GM23338 (cell line): ENCODE data around the gene EPHA6. TPM values are rescaled to one million over a fixed set of nuclear protein-coding genes. Genes with fewer than 3 reads are reported as not detected.

Experiments used
- ATAC-seq: fragments of 200-7000 bp; cut with Tn5 transposase; 3 replicates; pipeline ENCODE4 v1.9.1; 2020
- DNase-seq: peaks from one replicate; pipeline ENCODE4 v3.0.0-alpha.2; 2015; ENCODE audit warnings: low spot score
- H2AFZ ChIP-seq: fragments of 200-600 bp; sonication (generic); 2 replicates; pipeline ENCODE4 v1.8.0; 2016; ENCODE audit warnings: antibody characterized with exemption, mild to moderate bottlenecking, moderate library complexity
- H3F3A ChIP-seq: fragments of 200-600 bp; sonication (generic); replicated peaks from 2 replicates; pipeline ENCODE4 v1.8.0; 2017; ENCODE audit warnings: antibody characterized with exemption, mixed run types, low read depth
- H3K27ac ChIP-seq: fragments of 200-600 bp; sonication (generic); 2 replicates; pipeline ENCODE4 v1.6.1; 2016; ENCODE audit warnings: low read depth
- H3K27me3 ChIP-seq: fragments of 200-600 bp; sonication (generic); 2 replicates; pipeline ENCODE4 v1.8.0; 2016; ENCODE audit warnings: mild to moderate bottlenecking, mixed run types, moderate library complexity; ENCODE audit not compliant: insufficient read depth
- H3K36me3 ChIP-seq: fragments of 200-600 bp; sonication (generic); 2 replicates; pipeline ENCODE4 v1.8.0; 2016; ENCODE audit warnings: mild to moderate bottlenecking; ENCODE audit not compliant: insufficient read depth
- H3K4me1 ChIP-seq: fragments of 200-600 bp; sonication (generic); 2 replicates; pipeline ENCODE4 v1.8.0; 2016; ENCODE audit warnings: mild to moderate bottlenecking, moderate library complexity; ENCODE audit not compliant: insufficient read depth
- H3K4me2 ChIP-seq: fragments of 200-600 bp; sonication (generic); 2 replicates; pipeline ENCODE4 v1.7.1; 2017; ENCODE audit warnings: mixed run types
- H3K4me3 ChIP-seq: fragments of 200-600 bp; sonication (generic); 2 replicates; pipeline ENCODE4 v1.6.1; 2016; ENCODE audit warnings: mixed run types
- H3K79me2 ChIP-seq: fragments of 200-600 bp; sonication (generic); replicated peaks from 2 replicates; pipeline ENCODE4 v1.8.0; 2017; ENCODE audit warnings: mild to moderate bottlenecking; ENCODE audit not compliant: insufficient read depth
- H3K9me2 ChIP-seq: fragments of 200-600 bp; sonication (generic); 2 replicates; pipeline ENCODE4 v1.8.0; 2017; ENCODE audit not compliant: insufficient read depth
- H4K20me1 ChIP-seq: fragments of 200-600 bp; sonication (generic); replicated peaks from 2 replicates; pipeline ENCODE4 v1.8.0; 2017; ENCODE audit warnings: mild to moderate bottlenecking; ENCODE audit not compliant: insufficient read depth
- H3K27ac Mint-ChIP-seq: 2 replicates; pipeline ENCODE4 v1.8.0; 2020; ENCODE audit warnings: inconsistent platforms, mild to moderate bottlenecking, moderate library complexity, mixed read lengths
- H3K27me3 Mint-ChIP-seq: 3 replicates; pipeline ENCODE4 v1.8.0; 2022; ENCODE audit warnings: low read depth, mild to moderate bottlenecking, moderate library complexity, mixed read lengths, inconsistent platforms; ENCODE audit not compliant: insufficient read depth, poor library complexity
- H3K36me3 Mint-ChIP-seq: 3 replicates; pipeline ENCODE4 v1.8.0; 2021; ENCODE audit warnings: low read depth, mild to moderate bottlenecking, inconsistent platforms, moderate library complexity, mixed read lengths
- H3K4me1 Mint-ChIP-seq: 3 replicates; pipeline ENCODE4 v1.8.0; 2020; ENCODE audit warnings: mild to moderate bottlenecking, inconsistent platforms, mixed read lengths
- H3K4me3 Mint-ChIP-seq: 3 replicates; pipeline ENCODE4 v1.8.0; 2021; ENCODE audit warnings: moderate library complexity, mild to moderate bottlenecking, inconsistent platforms, mixed read lengths
- H3K9me3 Mint-ChIP-seq: 3 replicates; pipeline ENCODE4 v1.8.0; 2020; ENCODE audit warnings: moderate library complexity, mild to moderate bottlenecking, inconsistent platforms, mixed read lengths
- CREB1 ChIP-seq: fragments of 250-450 bp; sonication (Bioruptor Pico); IDR thresholded peaks from 2 replicates; pipeline ENCODE4 v1.5.0; 2020; ENCODE audit warnings: low read depth, mild to moderate bottlenecking, moderate library complexity
- EZH2 ChIP-seq: fragments of 200-600 bp; sonication (generic); IDR thresholded peaks from one replicate; pipeline ENCODE4 v1.8.0; 2017; ENCODE audit warnings: antibody characterized with exemption, mild to moderate bottlenecking, low read depth; ENCODE audit not compliant: unreplicated experiment
- EZH2phosphoT487 ChIP-seq: fragments of 200-600 bp; sonication (generic); IDR thresholded peaks from one replicate; pipeline ENCODE4 v1.8.1; 2018; ENCODE audit warnings: antibody characterized with exemption; ENCODE audit not compliant: unreplicated experiment
- JUNB ChIP-seq: IDR thresholded peaks from one replicate; pipeline ENCODE4 v1.6.1; 2016; ENCODE audit warnings: antibody characterized with exemption; ENCODE audit not compliant: unreplicated experiment
- NANOG ChIP-seq: IDR thresholded peaks from 2 replicates; pipeline ENCODE4 v1.6.1; 2016; ENCODE audit warnings: antibody characterized with exemption, borderline replicate concordance
- POLR2AphosphoS5 ChIP-seq: IDR thresholded peaks from 2 replicates; pipeline ENCODE4 v1.6.1; 2016; ENCODE audit warnings: antibody characterized with exemption, low read depth
- STAT1 ChIP-seq: IDR thresholded peaks from one replicate; pipeline ENCODE4 v1.6.1; 2016; ENCODE audit warnings: antibody characterized with exemption; ENCODE audit not compliant: unreplicated experiment
- ZNF114 ChIP-seq: fragments of 250-450 bp; sonication (Bioruptor Pico); IDR thresholded peaks from 2 replicates; pipeline ENCODE4 v1.5.0; 2020; ENCODE audit warnings: mild to moderate bottlenecking, moderate library complexity
- ZNF331 ChIP-seq: fragments of 250-450 bp; sonication (Bioruptor Pico); IDR thresholded peaks from 2 replicates; pipeline ENCODE4 v1.5.0; 2020; ENCODE audit warnings: low read depth, mild to moderate bottlenecking, moderate library complexity
- polyA plus RNA-seq: library from polyadenylated mRNA; unstranded; fragments of >200 nt; fragmentation: Nextera tagmentation; extraction: Ambion mirVana; gene quantifications from 2 replicates; pipeline ENCODE4 v1.2.1, GENCODE V29; 2016
- total RNA-seq: library from RNA; depleted of rRNA; stranded (reverse); fragments of >200 nt; shearing (Covaris generic); gene quantifications from 2 replicates; pipeline ENCODE4 v1.2.3, GENCODE V29; 2014
- TF ChIP-seq, protein P1 (sequence below), 2 experiments: fragments of 200-600 bp in 1 of 2; sonication (generic) in 1 of 2; conservative IDR thresholded peaks; 2 replicates each; pipeline versions ENCODE4 v1.5.1 to v1.6.1; 2016 to 2017; ENCODE audit warnings: antibody characterized with exemption in 2 of 2, low read depth in 2 of 2, mild to moderate bottlenecking in 2 of 2, moderate library complexity in 1 of 2
- TF ChIP-seq, protein P2 (sequence below): IDR thresholded peaks from one replicate; pipeline ENCODE4 v1.6.1; 2018; ENCODE audit warnings: antibody characterized with exemption; ENCODE audit not compliant: unreplicated experiment
- TF ChIP-seq, protein P3 (sequence below): IDR thresholded peaks from 2 replicates; pipeline ENCODE4 v1.6.1; 2016; ENCODE audit warnings: antibody characterized with exemption

Gene EPHA6
- total and polyA plus RNA-seq, 2 experiments from 2014 or later = 0.37 to 2.6 TPM

DNA sequence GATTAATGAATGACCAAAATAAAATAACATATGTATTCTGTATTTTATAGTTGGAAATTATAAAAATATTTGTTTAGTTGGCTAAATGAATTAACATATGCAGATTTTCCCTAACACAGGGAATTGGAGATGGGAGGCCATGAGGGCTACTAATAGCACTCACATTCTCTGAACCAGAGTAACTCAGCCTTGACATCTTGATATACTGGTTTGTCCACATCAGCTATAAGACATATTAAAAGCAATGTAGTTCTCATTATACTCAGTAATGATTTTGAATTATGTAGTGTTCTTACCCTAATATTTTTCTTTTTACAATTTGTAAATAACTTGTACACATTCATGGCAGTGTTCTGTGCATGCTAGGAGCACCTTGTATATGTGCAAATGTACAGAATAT, 255.9 kb downstream of the EPHA6 start (continued):
- TF ChIP-seq ZNF114 (CRISPR knock-in tag) = no peak
- TF ChIP-seq JUNB = no peak
- TF ChIP-seq, protein P1, sequence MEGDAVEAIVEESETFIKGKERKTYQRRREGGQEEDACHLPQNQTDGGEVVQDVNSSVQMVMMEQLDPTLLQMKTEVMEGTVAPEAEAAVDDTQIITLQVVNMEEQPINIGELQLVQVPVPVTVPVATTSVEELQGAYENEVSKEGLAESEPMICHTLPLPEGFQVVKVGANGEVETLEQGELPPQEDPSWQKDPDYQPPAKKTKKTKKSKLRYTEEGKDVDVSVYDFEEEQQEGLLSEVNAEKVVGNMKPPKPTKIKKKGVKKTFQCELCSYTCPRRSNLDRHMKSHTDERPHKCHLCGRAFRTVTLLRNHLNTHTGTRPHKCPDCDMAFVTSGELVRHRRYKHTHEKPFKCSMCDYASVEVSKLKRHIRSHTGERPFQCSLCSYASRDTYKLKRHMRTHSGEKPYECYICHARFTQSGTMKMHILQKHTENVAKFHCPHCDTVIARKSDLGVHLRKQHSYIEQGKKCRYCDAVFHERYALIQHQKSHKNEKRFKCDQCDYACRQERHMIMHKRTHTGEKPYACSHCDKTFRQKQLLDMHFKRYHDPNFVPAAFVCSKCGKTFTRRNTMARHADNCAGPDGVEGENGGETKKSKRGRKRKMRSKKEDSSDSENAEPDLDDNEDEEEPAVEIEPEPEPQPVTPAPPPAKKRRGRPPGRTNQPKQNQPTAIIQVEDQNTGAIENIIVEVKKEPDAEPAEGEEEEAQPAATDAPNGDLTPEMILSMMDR (conservative IDR thresholded peaks at IDR 0.05; ENCODE audit: low read depth in 2 of 2) = no peak
- TF ChIP-seq EZH2phosphoT487 = no peak
- no peak for TF ChIP-seq ZNF331 (CRISPR knock-in tag)

GRCh38 chr3:97074546-97074945, 260.2 kb downstream of the EPHA6 start:
- no peaks in the 10 kb centered on the region for H3K27me3 ChIP-seq
- H3K79me2 ChIP-seq = no peaks in the 10 kb centered on the region
- H3K4me3 Mint-ChIP-seq = no peak overlapping the region
- no peak for TF ChIP-seq EZH2phosphoT487
- H3K27me3 Mint-ChIP-seq = no peaks in the 10 kb centered on the region
- no peaks in the 10 kb centered on the region for H3K4me1 ChIP-seq
- H3K27ac ChIP-seq = no peak overlapping the region
- no peak for DNase-seq
- H3K27ac Mint-ChIP-seq = no peak overlapping the region
- H3F3A ChIP-seq = no peaks in the 10 kb centered on the region
- no peak overlapping the region for H2AFZ ChIP-seq
- H3K4me1 Mint-ChIP-seq = no peaks in the 10 kb centered on the region
- no peak overlapping the region for H3K4me3 ChIP-seq
- H3K9me2 ChIP-seq = no peaks in the 10 kb centered on the region
- H3K9me3 Mint-ChIP-seq = 0 out of 3 replicates have a peak, but pooled peaks cover 2% of the 10 kb centered on the region
- H3K36me3 Mint-ChIP-seq = no peaks in the 10 kb centered on the region
- H3K4me2 ChIP-seq = no peak overlapping the region
- ATAC-seq = no peak
- H3K36me3 ChIP-seq = no peaks in the 10 kb centered on the region
- H4K20me1 ChIP-seq = no peaks in the 10 kb centered on the region

- Mint-ChIP-seq H3K27ac (no peak overlapping the region), H3K36me3 (no peaks in the 10 kb centered on the region), H3K9me3 (0 out of 3 replicates have a peak, but pooled peaks cover 2% of the 10 kb centered on the region), H3K27me3 (no peaks in the 10 kb centered on the region), H3K4me3 (no peak overlapping the region), H3K4me1 (no peaks in the 10 kb centered on the region)
- no peaks in the 10 kb centered on the region for H3K4me1 ChIP-seq
- H3K27me3 ChIP-seq = no peaks in the 10 kb centered on the region
- H3K4me3 ChIP-seq = no peak overlapping the region
- no peaks in the 10 kb centered on the region for H4K20me1 ChIP-seq
- ATAC-seq = no peak
- no peaks in the 10 kb centered on the region for H3F3A ChIP-seq
- DNase-seq = no peak
- H2AFZ ChIP-seq = no peak overlapping the region
- no peaks in the 10 kb centered on the region for H3K36me3 ChIP-seq
- H3K4me2 ChIP-seq = no peak overlapping the region
- no peaks in the 10 kb centered on the region for H3K79me2 ChIP-seq
- no peaks in the 10 kb centered on the region for H3K9me2 ChIP-seq
- no peak overlapping the region for H3K27ac ChIP-seq
- TF ChIP-seq, protein P2, sequence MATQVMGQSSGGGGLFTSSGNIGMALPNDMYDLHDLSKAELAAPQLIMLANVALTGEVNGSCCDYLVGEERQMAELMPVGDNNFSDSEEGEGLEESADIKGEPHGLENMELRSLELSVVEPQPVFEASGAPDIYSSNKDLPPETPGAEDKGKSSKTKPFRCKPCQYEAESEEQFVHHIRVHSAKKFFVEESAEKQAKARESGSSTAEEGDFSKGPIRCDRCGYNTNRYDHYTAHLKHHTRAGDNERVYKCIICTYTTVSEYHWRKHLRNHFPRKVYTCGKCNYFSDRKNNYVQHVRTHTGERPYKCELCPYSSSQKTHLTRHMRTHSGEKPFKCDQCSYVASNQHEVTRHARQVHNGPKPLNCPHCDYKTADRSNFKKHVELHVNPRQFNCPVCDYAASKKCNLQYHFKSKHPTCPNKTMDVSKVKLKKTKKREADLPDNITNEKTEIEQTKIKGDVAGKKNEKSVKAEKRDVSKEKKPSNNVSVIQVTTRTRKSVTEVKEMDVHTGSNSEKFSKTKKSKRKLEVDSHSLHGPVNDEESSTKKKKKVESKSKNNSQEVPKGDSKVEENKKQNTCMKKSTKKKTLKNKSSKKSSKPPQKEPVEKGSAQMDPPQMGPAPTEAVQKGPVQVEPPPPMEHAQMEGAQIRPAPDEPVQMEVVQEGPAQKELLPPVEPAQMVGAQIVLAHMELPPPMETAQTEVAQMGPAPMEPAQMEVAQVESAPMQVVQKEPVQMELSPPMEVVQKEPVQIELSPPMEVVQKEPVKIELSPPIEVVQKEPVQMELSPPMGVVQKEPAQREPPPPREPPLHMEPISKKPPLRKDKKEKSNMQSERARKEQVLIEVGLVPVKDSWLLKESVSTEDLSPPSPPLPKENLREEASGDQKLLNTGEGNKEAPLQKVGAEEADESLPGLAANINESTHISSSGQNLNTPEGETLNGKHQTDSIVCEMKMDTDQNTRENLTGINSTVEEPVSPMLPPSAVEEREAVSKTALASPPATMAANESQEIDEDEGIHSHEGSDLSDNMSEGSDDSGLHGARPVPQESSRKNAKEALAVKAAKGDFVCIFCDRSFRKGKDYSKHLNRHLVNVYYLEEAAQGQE = no peak
- TF ChIP-seq JUNB (no peak), ZNF331 (CRISPR knock-in tag) (no peak), CREB1 (no peak), EZH2 (no peak), STAT1 (no peak), ZNF114 (CRISPR knock-in tag) (no peak), POLR2AphosphoS5 (no peak), NANOG (no peak)
- TF ChIP-seq, protein P3, sequence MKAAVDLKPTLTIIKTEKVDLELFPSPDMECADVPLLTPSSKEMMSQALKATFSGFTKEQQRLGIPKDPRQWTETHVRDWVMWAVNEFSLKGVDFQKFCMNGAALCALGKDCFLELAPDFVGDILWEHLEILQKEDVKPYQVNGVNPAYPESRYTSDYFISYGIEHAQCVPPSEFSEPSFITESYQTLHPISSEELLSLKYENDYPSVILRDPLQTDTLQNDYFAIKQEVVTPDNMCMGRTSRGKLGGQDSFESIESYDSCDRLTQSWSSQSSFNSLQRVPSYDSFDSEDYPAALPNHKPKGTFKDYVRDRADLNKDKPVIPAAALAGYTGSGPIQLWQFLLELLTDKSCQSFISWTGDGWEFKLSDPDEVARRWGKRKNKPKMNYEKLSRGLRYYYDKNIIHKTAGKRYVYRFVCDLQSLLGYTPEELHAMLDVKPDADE = no peak
- TF ChIP-seq, protein P1 (conservative IDR thresholded peaks at IDR 0.05; ENCODE audit: low read depth in 2 of 2) = no peak
Measured at GRCh38 chr3:97076673-97077072, 262.3 kb downstream of the EPHA6 start.
